Mesodermal cell (in vitro differentiated cells): ENCODE results near the gene POLR1D.

ENCODE experiments used
- H3K27ac ChIP-seq: 2 replicates; pipeline ENCODE4 v1.7.0; 2013; ENCODE audit warnings: mild to moderate bottlenecking, low read depth, low read length, moderate library complexity; ENCODE audit not compliant: severe bottlenecking
- H3K36me3 ChIP-seq: 2 replicates; pipeline ENCODE4 v1.7.1; 2013; ENCODE audit warnings: mild to moderate bottlenecking, low read length, moderate library complexity; ENCODE audit not compliant: control insufficient read depth, insufficient read depth
- H3K4me1 ChIP-seq: one replicate; pipeline ENCODE4 v1.7.1; 2013; ENCODE audit warnings: mild to moderate bottlenecking, low read length; ENCODE audit not compliant: insufficient read depth, control insufficient read depth, poor library complexity, severe bottlenecking
- H3K4me3 ChIP-seq: 2 replicates; pipeline ENCODE4 v1.7.0; 2013; ENCODE audit warnings: low read length, control low read depth, mild to moderate bottlenecking; ENCODE audit not compliant: insufficient read depth, poor library complexity, severe bottlenecking; ENCODE audit errors: extremely low read depth
- H3K9me3 ChIP-seq: 2 replicates; pipeline ENCODE4 v1.7.1; 2013; ENCODE audit warnings: mild to moderate bottlenecking, low read length, moderate library complexity; ENCODE audit not compliant: control insufficient read depth
- WGBS, 2 experiments: methylation state at CpG; one replicate each; pipeline ENCODE4 v1.1.5; 2013; ENCODE audit warnings: missing lambda C conversion rate in 2 of 2; ENCODE audit not compliant: insufficient coverage in 2 of 2; 5-methylcytosine and 5-hydroxymethylcytosine counted together

The POLR1D gene

GRCh38 chr13:27619093-27619727, 2.5 kb upstream of the POLR1D start:
- Histone ChIP-seq H3K4me1 (no peaks in the 10 kb centered on the region), H3K9me3 (peaks cover 16% of the 10 kb centered on the region), H3K27ac (no peak overlapping the region), H3K4me3 (peak overlapping the region; percentile 82), H3K36me3 (peaks cover 26% of the 10 kb centered on the region)
- 59 to 72% methylated on average over 4 to 5 of the region's 10 CpGs for WGBS, 2 experiments

DNA sequence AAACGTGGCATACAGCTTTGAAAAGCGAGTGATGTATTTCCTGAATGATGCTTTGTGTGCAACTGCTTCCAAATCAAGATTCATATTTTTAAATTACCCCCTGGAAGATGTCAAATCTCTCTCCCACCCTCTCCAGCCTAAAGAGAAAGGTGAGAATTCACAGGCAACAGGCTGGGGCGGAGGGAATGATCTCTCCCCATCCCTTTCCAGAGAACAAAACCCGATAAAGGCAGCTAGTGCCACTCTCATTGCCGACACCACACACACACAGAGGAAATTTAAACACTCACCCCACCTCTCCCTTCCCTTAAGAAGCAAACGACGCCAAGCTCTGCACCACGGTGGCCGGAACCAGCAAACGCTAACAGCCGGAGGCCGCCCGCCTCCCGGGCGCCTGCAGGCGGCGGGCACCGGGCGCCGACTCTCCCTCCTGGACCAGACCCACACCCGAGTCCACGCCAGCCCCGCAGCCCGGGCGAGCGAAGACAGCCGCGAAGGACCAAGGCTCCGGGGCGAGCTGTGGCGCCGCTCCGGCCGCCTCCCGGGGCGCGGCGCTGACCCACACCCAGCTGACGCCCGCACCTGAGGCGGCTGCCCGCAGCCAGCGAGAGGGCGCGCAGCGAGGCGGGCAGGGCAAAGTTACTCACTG, 1.8 kb upstream of the POLR1D start:
- 1% methylated on average over 16 to 26 of the region's 47 CpGs for WGBS, 2 experiments
- Histone ChIP-seq H3K27ac (peak overlapping the region; percentile 52), H3K4me1 (no peaks in the 10 kb centered on the region), H3K36me3 (peaks cover 29% of the 10 kb centered on the region), H3K4me3 (peak overlapping the region; percentile 82), H3K9me3 (peaks cover 10% of the 10 kb centered on the region)

DNA sequence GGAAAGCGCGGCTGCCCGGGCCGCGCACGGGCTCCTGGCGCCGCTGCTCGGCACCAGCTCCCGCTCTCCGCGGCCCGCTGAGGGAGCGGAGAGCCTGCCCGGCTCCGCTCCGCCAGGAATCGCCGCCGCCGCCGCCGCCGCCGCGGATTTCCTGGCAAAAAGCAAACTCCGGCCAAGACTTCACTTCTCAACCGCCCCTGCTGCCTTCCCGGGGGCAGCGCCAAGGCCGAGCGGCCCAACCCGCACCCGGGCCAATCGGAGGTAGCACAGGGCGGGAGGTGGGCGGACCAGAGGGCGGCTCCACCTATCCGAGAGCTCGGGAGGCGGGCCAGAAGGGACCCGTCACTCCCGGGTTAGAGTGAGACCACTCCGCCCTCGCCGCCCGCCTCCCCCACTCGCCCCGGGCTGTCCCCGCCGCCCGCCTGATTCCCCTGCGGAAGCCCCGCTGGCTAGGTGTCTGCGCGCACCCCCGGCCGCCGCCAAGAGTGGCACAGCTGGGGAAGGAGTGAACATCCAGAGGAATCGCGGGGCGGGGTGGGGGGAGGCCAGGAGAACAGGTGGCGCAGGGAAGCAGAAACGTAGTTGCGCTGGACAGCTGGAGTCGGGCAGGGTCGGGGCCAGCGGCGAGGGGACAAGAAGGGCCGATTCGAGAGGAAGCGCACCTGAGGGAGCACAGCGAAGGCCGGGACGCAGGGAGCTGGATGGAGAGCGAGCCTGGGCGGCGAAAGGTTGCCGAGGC, 1.1 kb upstream of the POLR1D start, which contains the start of gene LNX2:
TSS of gene LNX2 (minus strand) at position 153 of the 739 bp plus-strand sequence. CDS start 38,826 bp downstream, outside the sequence.
- WGBS, 2 experiments = 0 to 1% methylated on average over 43 to 62 of the region's 79 CpGs
- H3K36me3 ChIP-seq = peaks cover 28% of the 10 kb centered on the region
- H3K27ac ChIP-seq = peak within 1 kb of the TSS; percentile 75
- H3K9me3 ChIP-seq = peaks cover 3% of the 10 kb centered on the region
- H3K4me1 ChIP-seq = no peaks in the 10 kb centered on the region
- peak within 1 kb of the TSS; percentile 82 for H3K4me3 ChIP-seq

DNA sequence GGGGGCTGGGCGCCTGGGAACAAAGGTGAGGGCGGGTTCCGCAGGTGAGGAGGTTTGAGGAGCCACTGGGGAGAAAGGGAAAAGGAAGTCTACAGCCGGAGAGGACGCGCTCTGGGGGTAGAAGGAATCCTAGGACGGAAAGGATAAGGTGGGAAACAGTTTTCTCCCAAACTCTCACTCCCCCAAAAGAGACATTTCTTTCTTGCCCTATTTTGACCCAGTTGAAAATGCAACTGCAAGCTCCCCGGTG, 651 bp upstream of the POLR1D start:
- Histone ChIP-seq H3K36me3 (peaks cover 29% of the 10 kb centered on the region), H3K4me1 (no peaks in the 10 kb centered on the region), H3K27ac (peak overlapping the region; percentile 75), H3K4me3 (peak overlapping the region; percentile 82), H3K9me3 (no peaks in the 10 kb centered on the region)
- WGBS, 2 experiments = 0% methylated on average over 3 to 4 of the region's 8 CpGs

DNA sequence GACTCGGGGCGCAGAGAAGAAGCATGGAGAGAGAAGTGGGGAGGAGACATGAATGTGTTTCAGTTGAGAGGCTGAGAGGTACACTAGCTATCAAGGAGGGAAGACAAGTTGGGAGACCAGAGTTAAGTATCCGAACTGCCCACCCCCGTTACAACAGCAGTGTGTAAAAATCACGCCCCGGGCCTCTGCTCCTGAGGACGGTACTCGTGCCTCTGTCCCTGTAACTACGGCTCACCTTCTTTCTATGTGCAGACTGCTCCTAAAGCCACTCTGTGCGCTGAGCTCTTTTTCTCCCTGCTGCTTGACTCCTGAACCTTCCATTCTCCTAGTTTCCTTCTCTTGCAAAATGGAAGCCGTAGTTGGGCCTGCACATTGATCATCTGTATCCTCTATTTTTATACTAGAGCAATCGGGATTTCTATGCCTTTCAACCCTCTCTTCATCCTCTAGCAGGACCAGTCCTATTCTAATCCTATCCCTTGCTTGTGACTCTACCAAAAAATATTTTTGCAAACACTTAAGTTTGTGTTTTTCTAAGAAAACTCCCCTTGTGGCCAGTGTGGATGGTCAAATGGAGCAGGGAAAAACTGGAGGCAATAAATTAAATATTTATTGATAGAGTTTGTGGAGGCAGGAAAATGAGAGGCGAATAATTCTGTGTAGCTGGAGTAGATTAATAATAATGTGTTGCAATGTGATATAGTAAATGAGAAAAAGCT, 569 bp downstream of the POLR1D start:
- Histone ChIP-seq H3K36me3 (peaks cover 29% of the 10 kb centered on the region), H3K4me3 (peak overlapping the region; percentile 82), H3K27ac (no peak overlapping the region), H3K4me1 (no peaks in the 10 kb centered on the region), H3K9me3 (no peaks in the 10 kb centered on the region)
- 2 to 6% methylated on average over 10 to 11 of the region's 13 CpGs for WGBS, 2 experiments

GRCh38 chr13:27622881-27623280, 1.2 kb downstream of the POLR1D start:
- Histone ChIP-seq H3K4me1 (no peaks in the 10 kb centered on the region), H3K36me3 (peaks cover 30% of the 10 kb centered on the region), H3K4me3 (peak overlapping the region; percentile 82), H3K9me3 (no peaks in the 10 kb centered on the region), H3K27ac (no peak overlapping the region)
- 93 to 94% methylated on average over 7 of the region's 7 CpGs for WGBS, 2 experiments

DNA sequence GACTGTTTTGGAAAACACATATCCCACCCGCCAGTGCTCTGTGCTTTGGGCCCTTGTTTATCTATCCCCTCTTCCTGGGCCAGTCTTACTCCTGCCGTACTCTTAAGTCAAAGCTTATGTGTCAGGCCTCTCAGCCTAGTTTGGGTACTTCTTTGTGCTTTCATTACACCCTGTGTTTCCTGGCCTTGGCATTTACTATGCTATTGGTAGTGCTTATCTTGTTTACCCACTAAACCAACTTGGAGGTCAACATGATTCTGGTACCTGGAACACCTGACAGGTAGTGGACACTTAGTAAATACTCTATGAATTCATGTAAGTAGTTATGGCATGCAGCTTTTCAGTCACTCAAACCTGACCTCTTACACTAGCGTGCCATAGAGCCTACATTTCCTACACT, 2.4 kb downstream of the POLR1D start:
- H3K4me1 ChIP-seq = no peaks in the 10 kb centered on the region
- peaks cover 39% of the 10 kb centered on the region for H3K36me3 ChIP-seq
- no peaks in the 10 kb centered on the region for H3K9me3 ChIP-seq
- no peak overlapping the region for H3K27ac ChIP-seq
- no peak overlapping the region for H3K4me3 ChIP-seq
- 96 to 100% methylated on average over 1 to 2 of the region's 3 CpGs for WGBS, 2 experiments

DNA sequence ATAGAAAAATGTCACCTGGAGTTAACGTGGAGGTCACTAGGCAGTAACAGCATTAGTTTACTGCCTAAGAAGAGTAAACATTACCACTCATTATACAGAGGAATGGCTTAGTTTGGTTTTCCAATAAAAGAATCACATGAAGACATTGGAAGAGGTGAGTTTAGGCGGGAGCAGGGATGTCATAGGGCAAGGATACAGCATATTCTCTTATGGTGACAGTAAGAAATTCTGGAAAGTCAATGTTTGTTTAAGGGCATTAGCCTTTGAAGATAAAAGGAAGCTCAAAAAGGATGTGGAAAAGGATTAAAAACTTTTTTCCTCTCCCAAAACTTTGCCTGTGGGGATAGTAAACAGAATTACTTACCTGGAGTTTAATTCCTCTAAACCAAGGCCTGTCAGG, 4.1 kb downstream of the POLR1D start:
- WGBS, 2 experiments = 100% methylated on average over 1 of the region's 2 CpGs
- Histone ChIP-seq H3K9me3 (no peaks in the 10 kb centered on the region), H3K36me3 (peaks cover 42% of the 10 kb centered on the region), H3K4me1 (no peaks in the 10 kb centered on the region), H3K4me3 (no peak overlapping the region), H3K27ac (no peak overlapping the region)

- H3K4me1 ChIP-seq = no peaks in the 10 kb centered on the region
- H3K9me3 ChIP-seq = no peaks in the 10 kb centered on the region
- H3K27ac ChIP-seq = no peak overlapping the region
- WGBS, 2 experiments = 100% methylated on average over 2 of the region's 3 CpGs
- H3K36me3 ChIP-seq = peaks cover 55% of the 10 kb centered on the region
- no peak overlapping the region for H3K4me3 ChIP-seq
These were observed 5.7 kb downstream of the POLR1D start for GRCh38 chr13:27627380-27627779.

- no peak overlapping the region for H3K4me3 ChIP-seq
- peaks cover 56% of the 10 kb centered on the region for H3K36me3 ChIP-seq
- 80 to 87% methylated on average over 3 to 4 of the region's 4 CpGs for whole genome bisulfite sequencing, 2 experiments
- no peaks in the 10 kb centered on the region for H3K4me1 ChIP-seq
- H3K9me3 ChIP-seq = no peaks in the 10 kb centered on the region
- H3K27ac ChIP-seq = no peak overlapping the region
These were observed 6.4 kb downstream of the POLR1D start for GRCh38 chr13:27628081-27628480.
